HG03135 (cell line): ENCODE measurements around the gene EFHB.
"Not testable (repeated sequence)": the region's sequence is repeated elsewhere in the genome, so short reads cannot be mapped to it uniquely, and the experiment has no call there.

Experiments
- ATAC-seq: cut with Tn5 transposase; IDR thresholded peaks from one replicate; pipeline ENCODE4 v1.9.1; 2021; ENCODE audit warnings: mild to moderate bottlenecking, moderate library complexity; ENCODE audit not compliant: unreplicated experiment

Gene EFHB

GRCh38 chr3:19855318-19855717, 78.7 kb downstream of the EFHB start:
- ATAC-seq = not testable (repeated sequence)

- ATAC-seq = not testable (repeated sequence)
Measured at GRCh38 chr3:19846609-19847008, 87.4 kb downstream of the EFHB start.
